ENCODE results near the gene GSE1.

DNA sequence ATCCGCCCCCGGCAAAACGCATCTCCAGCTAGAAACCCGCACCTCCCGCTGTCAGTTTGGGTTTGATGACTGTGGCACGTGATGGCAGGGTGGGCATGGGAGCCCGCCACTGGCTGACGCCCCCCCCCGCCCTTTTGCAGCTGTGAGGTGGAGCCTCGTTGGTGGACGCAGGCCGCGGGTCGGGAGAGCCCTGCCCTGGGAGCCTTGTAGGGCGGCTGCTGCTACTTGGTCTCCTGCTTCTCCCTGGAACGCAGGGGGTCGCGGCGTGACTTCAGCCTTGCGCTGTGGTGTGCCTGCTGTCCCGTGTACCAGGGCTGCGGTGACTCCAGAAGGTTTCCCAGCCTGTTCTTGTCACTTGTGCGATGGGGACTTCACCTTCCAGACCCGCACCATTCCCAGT is 28.2 kb downstream of the GSE1 start:
- TF ChIP-seq LEF1 (IDR thresholded peaks at IDR 0.05; ENCODE audit: borderline replicate concordance), result no peak
- TF ChIP-seq NFRKB (IDR thresholded peaks at IDR 0.05), result no peak
- no peak for TF ChIP-seq SP1 (IDR thresholded peaks at IDR 0.05)
- TF ChIP-seq HDGF (IDR thresholded peaks at IDR 0.05; ENCODE audit: borderline replicate concordance), result no peak
- TF ChIP-seq ELF4 (IDR thresholded peaks at IDR 0.05), result no peak
- TF ChIP-seq CTBP1 (IDR thresholded peaks at IDR 0.05; ENCODE audit: borderline replicate concordance), result no peak
- TF ChIP-seq FOXA1 (IDR thresholded peaks at IDR 0.05), result no peak
- no peak for TF ChIP-seq BHLHE40 (IDR thresholded peaks at IDR 0.05; ENCODE audit: borderline replicate concordance)
- no peak for TF ChIP-seq TARDBP (IDR thresholded peaks at IDR 0.05)
- no peak for TF ChIP-seq FOXM1 (IDR thresholded peaks at IDR 0.05; ENCODE audit: borderline replicate concordance)
- TF ChIP-seq, protein P1, sequence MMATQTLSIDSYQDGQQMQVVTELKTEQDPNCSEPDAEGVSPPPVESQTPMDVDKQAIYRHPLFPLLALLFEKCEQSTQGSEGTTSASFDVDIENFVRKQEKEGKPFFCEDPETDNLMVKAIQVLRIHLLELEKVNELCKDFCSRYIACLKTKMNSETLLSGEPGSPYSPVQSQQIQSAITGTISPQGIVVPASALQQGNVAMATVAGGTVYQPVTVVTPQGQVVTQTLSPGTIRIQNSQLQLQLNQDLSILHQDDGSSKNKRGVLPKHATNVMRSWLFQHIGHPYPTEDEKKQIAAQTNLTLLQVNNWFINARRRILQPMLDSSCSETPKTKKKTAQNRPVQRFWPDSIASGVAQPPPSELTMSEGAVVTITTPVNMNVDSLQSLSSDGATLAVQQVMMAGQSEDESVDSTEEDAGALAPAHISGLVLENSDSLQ (IDR thresholded peaks at IDR 0.05), result no peak
- TF ChIP-seq SUZ12 (IDR thresholded peaks at IDR 0.05), result no peak
